Measurements from ENCODE around the gene PGS1.

DNA sequence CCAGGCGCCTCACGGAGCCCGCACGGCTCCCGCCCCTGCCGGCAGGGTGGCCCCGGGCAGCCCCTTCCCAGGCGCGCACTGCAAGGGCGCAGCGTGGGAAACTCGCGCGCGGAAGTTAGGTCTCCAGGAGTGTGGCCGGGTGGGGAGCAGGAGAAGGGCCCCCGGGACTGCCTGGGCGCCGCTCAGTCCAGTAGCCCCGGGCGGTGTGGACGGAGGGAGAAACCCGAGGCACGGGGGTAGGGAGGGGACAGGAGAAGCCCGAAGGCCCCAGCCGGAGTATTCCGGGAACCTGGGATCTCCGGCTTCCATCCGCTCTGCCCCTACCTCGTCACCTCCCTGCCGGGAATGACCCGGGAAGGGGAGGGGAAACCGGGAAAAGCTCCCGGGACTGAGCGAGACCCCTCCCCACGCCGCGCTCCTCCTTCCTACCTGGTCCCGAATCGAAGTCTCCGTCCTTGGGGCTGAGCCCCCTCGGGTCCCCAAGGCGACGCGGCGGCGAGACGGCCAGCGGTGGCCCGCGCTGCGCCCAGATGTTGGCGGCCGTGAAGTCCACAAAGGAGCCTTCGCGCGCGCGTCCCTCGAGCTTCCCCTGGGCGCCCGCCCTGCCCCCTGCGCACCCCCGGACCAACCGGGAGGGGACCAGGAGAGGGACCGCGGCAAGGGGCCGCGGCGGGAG, 19.0 kb upstream of the PGS1 start:
- TF ChIP-seq, protein P1, sequence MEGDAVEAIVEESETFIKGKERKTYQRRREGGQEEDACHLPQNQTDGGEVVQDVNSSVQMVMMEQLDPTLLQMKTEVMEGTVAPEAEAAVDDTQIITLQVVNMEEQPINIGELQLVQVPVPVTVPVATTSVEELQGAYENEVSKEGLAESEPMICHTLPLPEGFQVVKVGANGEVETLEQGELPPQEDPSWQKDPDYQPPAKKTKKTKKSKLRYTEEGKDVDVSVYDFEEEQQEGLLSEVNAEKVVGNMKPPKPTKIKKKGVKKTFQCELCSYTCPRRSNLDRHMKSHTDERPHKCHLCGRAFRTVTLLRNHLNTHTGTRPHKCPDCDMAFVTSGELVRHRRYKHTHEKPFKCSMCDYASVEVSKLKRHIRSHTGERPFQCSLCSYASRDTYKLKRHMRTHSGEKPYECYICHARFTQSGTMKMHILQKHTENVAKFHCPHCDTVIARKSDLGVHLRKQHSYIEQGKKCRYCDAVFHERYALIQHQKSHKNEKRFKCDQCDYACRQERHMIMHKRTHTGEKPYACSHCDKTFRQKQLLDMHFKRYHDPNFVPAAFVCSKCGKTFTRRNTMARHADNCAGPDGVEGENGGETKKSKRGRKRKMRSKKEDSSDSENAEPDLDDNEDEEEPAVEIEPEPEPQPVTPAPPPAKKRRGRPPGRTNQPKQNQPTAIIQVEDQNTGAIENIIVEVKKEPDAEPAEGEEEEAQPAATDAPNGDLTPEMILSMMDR (IDR thresholded peaks at IDR 0.05; ENCODE audit: poor library complexity): no peak
- no peak for TF ChIP-seq EZH2 (IDR thresholded peaks at IDR 0.05; ENCODE audit: borderline replicate concordance)
